HG02763 (cell line): ENCODE measurements around the gene HGF.
"Not testable (repeated sequence)": the region's sequence is repeated elsewhere in the genome, so short reads cannot be mapped to it uniquely, and the experiment has no call there.

ENCODE experiments used
- ATAC-seq: cut with Tn5 transposase; IDR thresholded peaks from one replicate; pipeline ENCODE4 v1.9.1; 2021; ENCODE audit warnings: mild to moderate bottlenecking, moderate library complexity; ENCODE audit not compliant: unreplicated experiment

The HGF gene

DNA sequence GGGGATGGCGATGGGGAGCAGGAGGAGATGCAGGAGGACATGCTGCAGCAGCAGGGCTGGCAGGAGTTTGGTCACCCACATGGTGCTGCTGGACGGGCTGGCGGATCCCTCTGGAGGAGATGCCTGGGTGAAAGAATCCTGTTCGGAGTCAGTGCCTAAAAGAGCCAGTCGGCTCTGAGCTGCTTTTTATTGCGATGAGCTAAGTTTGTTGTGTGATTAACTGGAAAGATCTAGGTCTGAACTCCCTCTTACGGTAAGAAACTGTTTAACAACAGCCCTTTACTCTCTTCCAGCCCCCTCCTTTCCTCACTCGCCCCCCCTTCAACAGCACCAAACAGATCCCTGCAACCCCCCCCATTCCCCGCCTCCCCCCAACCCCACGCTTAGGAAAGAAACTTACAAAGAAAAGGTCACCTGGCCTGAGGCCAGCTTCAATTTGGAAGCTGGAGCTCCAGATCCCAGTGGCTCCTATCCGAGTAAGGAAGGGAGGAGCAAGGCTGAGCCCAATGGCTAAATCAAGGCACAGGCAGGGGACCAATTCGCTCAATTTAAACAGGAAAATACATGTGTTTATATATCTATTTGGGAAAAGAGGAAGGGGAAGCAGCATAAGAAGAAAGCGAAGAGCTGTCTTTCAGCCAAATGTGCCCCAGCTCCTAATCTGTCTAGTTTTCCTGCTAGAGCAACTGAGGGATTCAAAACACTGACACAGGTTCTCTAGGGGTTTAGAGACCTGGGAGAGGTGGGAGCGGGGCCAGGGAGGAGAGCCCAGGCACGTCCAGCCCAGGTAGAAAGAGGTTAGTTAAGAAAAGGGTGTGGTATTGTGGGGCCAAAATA, at the start of gene HGF:
Gene HGF, minus strand, starts transcription at position 157 of the 837 bp plus-strand sequence. Its CDS starts 76 bp downstream, at position 81.
- ATAC-seq, result no peak

- ATAC-seq, result no peak
These were observed 46.5 kb upstream of the HGF start for GRCh38 chr7:81816312-81816711.

GRCh38 chr7:81812866-81813476, 43.1 kb upstream of the HGF start:
- ATAC-seq, result peak; percentile 76

DNA sequence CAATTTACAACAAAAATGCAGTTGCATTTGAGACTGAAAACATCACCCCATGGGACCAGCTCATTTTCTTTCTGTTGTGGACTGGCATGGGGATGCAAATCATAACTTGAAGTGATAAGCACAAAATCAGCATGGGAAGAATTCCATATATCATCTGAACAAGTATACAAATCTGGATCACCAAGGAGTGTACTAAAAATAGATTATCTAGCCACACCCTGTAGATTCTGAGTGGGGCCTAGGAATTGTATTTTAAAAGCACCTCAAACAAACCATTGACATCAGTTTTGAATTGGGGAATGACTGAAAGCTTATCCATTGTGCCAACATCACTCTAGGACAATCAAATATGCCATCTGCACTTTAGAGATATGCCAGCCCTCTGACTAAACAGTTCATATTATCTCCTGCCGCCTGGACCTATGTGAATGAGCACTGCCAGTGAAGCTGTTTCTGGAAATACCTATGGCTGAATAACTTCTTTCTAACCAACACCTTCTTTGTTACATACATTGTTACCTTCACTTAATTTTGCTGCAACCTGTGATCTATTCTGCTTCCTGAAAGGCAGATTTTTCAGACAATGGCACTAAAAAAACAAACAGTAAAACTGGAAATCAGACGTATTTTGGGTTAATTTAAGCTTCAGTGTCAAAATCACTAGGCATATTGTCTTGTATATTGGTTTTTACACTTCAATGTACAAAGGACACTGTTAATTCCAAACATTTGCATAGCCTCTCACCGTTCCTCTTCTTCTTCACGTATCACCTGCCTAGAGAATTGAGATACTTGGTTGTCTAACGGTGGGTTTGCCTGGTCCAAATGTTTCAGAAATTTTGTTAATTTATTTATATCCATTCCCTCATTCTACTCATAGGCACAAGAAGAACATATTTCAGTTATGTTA, 42.4 kb upstream of the HGF start:
- ATAC-seq, result peak; percentile 35

DNA sequence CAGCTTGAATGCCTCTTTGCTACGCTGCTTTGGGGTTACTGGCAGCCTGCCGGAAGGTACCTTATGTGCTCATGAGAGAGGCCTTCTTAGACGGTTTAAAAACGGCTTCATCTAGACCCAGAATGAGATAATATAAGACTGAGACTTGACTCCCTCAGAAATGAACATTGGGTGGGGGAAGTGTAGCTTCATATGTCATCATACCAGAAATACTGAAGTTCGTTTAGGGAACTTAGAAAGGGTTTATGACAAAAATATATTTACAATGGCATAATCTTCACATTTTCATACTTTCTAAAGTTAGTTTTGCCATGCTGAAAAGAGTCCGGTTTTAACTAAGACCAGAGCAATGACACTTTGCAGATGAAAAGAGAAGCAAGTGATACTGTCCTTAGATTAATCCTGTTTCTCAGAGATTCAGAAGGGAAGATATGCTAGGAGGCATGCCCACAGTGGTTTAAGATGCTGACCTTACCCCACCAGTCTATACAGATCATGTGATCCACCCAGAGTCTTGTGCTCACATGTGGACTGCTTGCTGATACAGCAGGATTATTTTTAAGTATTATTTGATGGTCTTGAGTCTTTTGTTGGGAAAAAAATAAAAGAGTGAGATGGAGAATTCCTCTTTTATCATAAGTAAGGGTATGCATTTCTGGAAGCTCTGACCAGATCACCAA, 40.8 kb upstream of the HGF start:
- no peak for ATAC-seq

DNA sequence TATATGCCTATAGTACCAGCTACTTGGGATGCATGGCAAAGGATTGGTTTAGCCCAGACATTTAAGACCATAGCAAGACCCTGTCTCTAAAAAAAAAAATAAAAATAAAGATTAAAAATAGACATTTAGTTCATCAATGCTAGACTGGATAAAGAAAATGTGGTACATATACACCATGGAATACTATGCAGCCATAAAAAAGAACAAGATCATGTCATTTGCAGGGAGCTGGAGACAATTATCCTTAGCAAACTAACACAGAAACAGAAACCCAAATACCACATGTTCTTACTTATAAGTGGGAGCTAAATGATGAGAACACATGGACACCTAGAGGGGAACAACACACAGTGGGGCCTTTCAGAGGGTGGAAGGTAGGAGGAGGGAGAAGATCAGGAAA, 38.5 kb upstream of the HGF start:
- ATAC-seq, result not testable (repeated sequence)

GRCh38 chr7:81803267-81803666, 33.4 kb upstream of the HGF start:
- no peak for ATAC-seq

DNA sequence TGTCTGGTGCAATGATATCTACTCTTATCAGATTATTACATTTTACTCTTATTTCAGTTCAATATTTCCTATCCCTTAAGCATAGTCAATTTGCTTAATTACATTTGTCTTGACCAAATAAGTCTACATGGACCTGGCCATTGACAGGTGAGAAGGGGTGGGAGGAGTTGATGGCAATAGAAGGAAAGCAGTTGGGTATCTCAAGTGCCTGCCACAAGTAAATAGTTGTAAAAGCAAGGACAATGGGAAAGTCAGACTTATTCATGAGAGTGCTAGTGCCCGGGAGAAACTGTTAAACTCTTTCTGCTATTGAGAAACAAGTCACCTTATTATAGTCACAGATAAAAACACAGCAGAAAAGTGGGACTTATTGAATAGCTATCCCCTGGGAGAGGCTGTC, 32.4 kb upstream of the HGF start:
- no peak for ATAC-seq

DNA sequence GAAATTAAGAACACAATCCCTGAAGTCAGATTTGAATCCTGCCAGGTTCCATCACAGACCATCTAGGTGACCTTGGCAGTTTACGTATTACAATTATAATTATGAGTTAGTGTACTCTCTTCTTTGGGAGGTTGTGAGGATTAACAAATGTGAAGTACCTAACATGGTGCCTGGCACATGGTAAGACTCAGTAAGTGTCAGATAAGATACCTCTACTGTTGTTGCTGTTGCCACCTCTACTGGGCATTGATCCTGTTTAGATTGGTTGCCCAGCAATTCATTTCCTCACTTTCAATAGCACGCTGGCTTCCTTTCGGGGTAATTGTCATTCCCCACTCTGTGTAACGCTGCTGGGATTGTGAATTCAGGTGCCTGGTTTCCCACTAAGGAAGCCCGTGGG, 31.7 kb upstream of the HGF start:
- ATAC-seq, result no peak

- no peak for ATAC-seq
These were observed 22.0 kb upstream of the HGF start for GRCh38 chr7:81791568-81792518.

GRCh38 chr7:81790686-81791085, 20.8 kb upstream of the HGF start:
- no peak for ATAC-seq

DNA sequence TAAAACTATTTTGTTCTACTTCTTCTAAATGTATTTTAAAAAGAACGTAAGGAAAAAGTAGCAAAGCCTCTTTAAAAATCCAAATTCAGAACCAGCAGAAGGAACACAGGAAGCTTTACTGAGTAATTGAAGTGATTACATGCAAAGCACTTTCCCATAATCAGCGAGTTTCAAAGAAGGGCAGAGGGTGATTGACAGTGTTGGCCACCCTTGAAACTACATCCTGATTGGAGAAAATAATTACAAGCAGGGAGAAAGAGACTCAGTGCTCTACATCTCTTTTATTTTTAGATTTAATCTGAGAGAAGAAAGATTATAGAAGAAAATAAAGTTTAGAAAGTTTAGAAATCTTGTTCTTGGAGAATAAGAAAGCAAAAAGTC, 20.3 kb upstream of the HGF start:
- no peak for ATAC-seq

- ATAC-seq, result no peak
These were observed 19.7 kb upstream of the HGF start for GRCh38 chr7:81789406-81790119.

DNA sequence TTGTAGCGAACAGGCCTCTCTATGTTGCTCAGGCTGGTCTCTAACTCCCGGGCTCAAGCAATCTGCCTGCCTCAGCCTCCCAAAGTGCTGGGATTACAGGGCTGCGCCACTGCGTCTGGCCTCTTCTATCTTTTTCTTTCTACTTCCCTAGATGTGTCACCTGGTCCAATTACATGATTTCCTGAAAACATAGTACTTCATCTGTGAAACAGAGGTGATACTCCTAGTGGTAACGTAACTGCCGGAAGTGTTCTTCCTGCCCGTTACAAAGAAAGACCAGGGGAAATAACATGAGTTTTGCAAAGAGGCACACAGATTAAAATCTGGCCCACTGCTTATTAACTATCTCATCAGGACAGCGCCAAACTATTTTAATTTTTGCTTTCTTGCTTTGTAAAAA, 18.4 kb upstream of the HGF start:
- no peak for ATAC-seq

- ATAC-seq, result no peak
These were observed 14.0 kb upstream of the HGF start for GRCh38 chr7:81783818-81784217.

DNA sequence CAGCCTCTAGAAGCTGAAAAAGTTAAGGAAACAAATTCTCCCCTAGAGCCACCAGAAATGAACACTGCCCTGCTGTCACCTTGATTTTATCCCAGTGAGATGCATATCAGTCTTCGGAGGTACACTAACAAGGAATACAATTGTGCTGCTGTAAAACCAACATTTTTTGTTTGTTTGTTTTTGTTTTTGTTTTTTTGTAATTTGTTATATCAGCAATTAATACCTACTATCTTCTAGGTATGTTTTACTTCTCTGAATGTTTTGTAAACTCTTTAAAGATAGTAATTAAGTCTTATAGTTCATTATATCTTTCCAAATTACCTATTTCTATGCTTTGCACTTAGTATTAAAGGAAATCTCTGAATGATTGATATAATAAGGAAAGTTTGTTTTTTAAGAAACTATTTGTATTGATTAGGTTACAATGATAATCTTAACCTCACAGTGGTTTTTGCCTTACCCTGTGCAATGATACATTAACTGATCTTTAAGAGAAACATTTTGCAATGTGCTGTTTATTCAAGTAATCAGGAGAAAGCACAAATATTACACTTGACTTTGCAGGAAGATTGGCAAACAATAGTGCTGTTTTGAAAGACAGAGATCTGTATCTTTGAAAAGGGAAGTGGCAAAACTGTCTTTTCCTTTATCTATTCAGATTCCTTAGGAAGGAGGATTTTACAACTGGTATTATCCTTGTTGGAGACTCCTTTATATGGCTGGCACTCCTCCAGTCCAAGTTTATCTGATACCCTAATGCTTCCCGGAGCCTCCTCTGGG, 11.3 kb upstream of the HGF start:
- no peak for ATAC-seq

- no peak for ATAC-seq
These were observed 9.9 kb upstream of the HGF start for GRCh38 chr7:81779706-81780105.

- no peak for ATAC-seq
These were observed 7.8 kb upstream of the HGF start for GRCh38 chr7:81777697-81778096.
